ENCODE measurements around the gene VKORC1L1.
"Not testable (repeated sequence)": the region's sequence is repeated elsewhere in the genome, so short reads cannot be mapped to it uniquely, and the experiment has no call there.

- TF ChIP-seq FOXA1 (IDR thresholded peaks at IDR 0.05); LEF1 (IDR thresholded peaks at IDR 0.05; ENCODE audit: borderline replicate concordance); SP1 (IDR thresholded peaks at IDR 0.05); PKNOX1 (IDR thresholded peaks at IDR 0.05); NFRKB (IDR thresholded peaks at IDR 0.05); FOXM1 (IDR thresholded peaks at IDR 0.05; ENCODE audit: borderline replicate concordance); BHLHE40 (IDR thresholded peaks at IDR 0.05; ENCODE audit: borderline replicate concordance); ELF4 (IDR thresholded peaks at IDR 0.05); ARNT (IDR thresholded peaks at IDR 0.05): not testable (repeated sequence)
Observed at GRCh38 chr7:65898677-65899447, 26.0 kb downstream of the VKORC1L1 start.

Data from HEK293T (cell line).